Naive thymus-derived CD8-positive, alpha-beta T cell (primary cell): ENCODE data around the gene TAF4. TPM values are rescaled to one million over a fixed set of nuclear protein-coding genes. Genes with fewer than 3 reads are reported as not detected.

Experiments
- ATAC-seq, 2 donors: fragments of 150-1000 bp; cut with Tn5 transposase in 1 of 2; sonication (Bioruptor Pico), chemical (Tn5 transposase) in 1 of 2; 1 replicate in 1 of 2; 2 replicates in 1 of 2; pipeline ENCODE4 v1.10.0; 2021; ENCODE audit warnings: mild to moderate bottlenecking in 2 of 2, moderate library complexity in 2 of 2
- POLR2A ChIA-PET: fragments of 350-600 bp; sonication (Branson Sonifier 250); formaldehyde crosslinking; loops from one replicate; lab custom pipeline; 2021; ENCODE audit warnings: antibody characterized with exemption; lab: Charles Lee
- DNase-seq, 10 donors: peaks; one replicate each; pipeline versions ENCODE4 v3.0.0 to v3.0.0-alpha.2; 2020 to 2022
- H3K27ac Mint-ChIP-seq, 10 donors: one replicate each; pipeline ENCODE4 v1.8.0; 2020 to 2022; ENCODE audit warnings: mild to moderate bottlenecking in 10 of 10, mixed read lengths in 10 of 10, moderate library complexity in 4 of 10, inconsistent platforms in 1 of 10
- H3K27me3 Mint-ChIP-seq, 5 donors: one replicate each; pipeline ENCODE4 v1.8.0; 2021 to 2022; ENCODE audit warnings: mixed read lengths in 5 of 5
- H3K36me3 Mint-ChIP-seq, 3 donors: one replicate each; pipeline ENCODE4 v1.8.0; 2020 to 2022; ENCODE audit warnings: mixed read lengths in 3 of 3, mild to moderate bottlenecking in 2 of 3, inconsistent platforms in 1 of 3
- H3K4me1 Mint-ChIP-seq, 4 donors: one replicate each; pipeline ENCODE4 v1.8.0; 2021 to 2022; ENCODE audit warnings: mixed read lengths in 4 of 4
- H3K4me3 Mint-ChIP-seq, 10 donors: one replicate each; pipeline ENCODE4 v1.8.0; 2020 to 2022; ENCODE audit warnings: mild to moderate bottlenecking in 10 of 10, mixed read lengths in 10 of 10, moderate library complexity in 6 of 10, inconsistent platforms in 1 of 10
- H3K9me3 Mint-ChIP-seq, 9 donors: one replicate each; pipeline ENCODE4 v1.8.0; 2020 to 2022; ENCODE audit warnings: mixed read lengths in 9 of 9, mild to moderate bottlenecking in 3 of 9, inconsistent platforms in 1 of 9, moderate library complexity in 1 of 9
- polyA plus RNA-seq, 3 donors: library from polyadenylated mRNA; unstranded; fragments of 300-500 nt; fragmentation: Illumina TruSeq; gene quantifications; one replicate each; pipeline ENCODE4 v1.2.3, GENCODE V29; 2021
- total RNA-seq, 8 experiments: library from RNA in 2 of 8; stranded (reverse) in 2 of 8; gene quantifications; one replicate each; pipeline ENCODE4 v1.2.3 and lab custom pipeline; 2021 to 2026

Gene TAF4
- total and polyA plus RNA-seq, 5 experiments from 2014 or later = 0.31 to 41.5 (median 1.6) TPM

DNA sequence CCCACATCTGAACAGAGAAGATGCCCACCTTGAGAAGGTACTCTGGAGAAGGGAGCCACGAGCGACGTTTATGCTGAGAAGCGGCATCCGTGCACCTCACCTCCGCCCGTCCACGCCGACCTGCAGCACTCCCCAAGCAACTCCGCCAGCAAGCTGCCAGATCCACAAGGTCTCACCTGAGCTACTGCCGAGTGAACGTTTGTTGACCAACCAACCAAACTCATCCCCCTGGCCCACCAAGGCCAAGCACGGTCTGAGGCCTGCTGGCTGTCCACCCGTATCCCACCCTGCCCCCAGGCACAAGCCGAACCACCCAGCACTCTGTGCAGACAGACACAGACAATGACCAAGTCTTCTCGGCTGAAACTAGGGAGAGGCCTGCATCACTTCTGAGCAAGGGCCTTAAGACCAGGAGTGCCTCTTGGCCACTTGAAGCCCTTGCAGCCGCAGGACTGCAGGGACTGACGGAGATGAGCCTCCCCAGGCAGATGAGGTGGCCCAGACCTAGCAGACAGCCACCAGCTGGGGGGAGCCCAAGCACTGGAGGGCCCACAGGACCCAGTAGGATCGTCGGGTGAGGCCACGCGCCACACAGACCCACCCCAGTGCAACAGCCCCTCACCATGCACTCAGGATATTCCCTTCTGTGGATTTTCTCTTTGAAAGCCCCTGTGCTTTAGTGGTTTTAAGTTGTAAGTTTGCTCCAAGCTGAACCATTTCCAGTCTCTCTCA is 12.1 kb downstream of the TAF4 start:
- peak overlapping the region in 2 of 10 donors; percentile 7 to 38 for H3K4me3 Mint-ChIP-seq
- peaks cover 40 to 79% (median 55%) of the 10 kb centered on the region in 4 donors for H3K4me1 Mint-ChIP-seq
- H3K27ac Mint-ChIP-seq = peak overlapping the region in 2 of 10 donors; percentile 59 to 74
- POLR2A ChIA-PET = no interaction called here
- no peaks in the 10 kb centered on the region for H3K36me3 Mint-ChIP-seq
- no peaks in the 10 kb centered on the region for H3K9me3 Mint-ChIP-seq
- no peaks in the 10 kb centered on the region for H3K27me3 Mint-ChIP-seq
- DNase-seq (no peak), ATAC-seq (no peak)

DNA sequence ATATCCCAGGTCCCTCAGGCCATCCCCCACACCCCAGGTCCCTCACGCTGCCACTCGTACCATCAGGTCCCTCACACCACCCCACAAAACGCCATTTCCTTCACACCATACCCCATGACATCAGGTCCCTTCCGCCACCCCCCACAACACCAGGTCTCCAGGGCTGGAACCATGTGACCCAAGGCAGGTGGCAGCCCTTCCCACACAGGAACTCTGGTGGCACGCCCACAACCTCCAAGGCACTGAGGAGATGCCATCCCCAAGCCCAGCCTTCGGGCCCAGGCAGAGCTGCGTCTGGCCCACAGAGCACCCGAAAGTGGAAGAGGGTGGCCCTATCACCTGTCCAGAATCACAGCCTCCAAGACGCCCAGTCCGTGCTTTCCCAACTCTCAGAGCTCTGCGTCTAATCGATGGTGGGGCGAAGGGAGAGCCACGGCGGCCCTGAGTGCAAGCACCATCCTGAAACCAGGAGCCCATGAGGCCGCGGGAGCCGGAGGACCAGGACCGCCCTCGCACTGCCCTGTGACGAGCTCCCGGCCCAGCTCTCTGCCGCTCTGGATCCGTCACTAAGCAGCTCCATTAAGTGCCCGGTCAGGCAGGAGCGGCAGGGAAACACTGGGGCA is 12.7 kb downstream of the TAF4 start:
- Mint-ChIP-seq H3K36me3 (no peaks in the 10 kb centered on the region), H3K27ac (peak overlapping the region in 2 of 10 donors; percentile 44 to 59), H3K4me1 (peaks cover 41 to 82% (median 56%) of the 10 kb centered on the region in 4 donors), H3K9me3 (no peaks in the 10 kb centered on the region), H3K4me3 (peak overlapping the region in 2 of 10 donors; percentile 7 to 53), H3K27me3 (no peaks in the 10 kb centered on the region)
- POLR2A ChIA-PET = no interaction called here
- no peak for DNase-seq
- no peak for ATAC-seq

DNA sequence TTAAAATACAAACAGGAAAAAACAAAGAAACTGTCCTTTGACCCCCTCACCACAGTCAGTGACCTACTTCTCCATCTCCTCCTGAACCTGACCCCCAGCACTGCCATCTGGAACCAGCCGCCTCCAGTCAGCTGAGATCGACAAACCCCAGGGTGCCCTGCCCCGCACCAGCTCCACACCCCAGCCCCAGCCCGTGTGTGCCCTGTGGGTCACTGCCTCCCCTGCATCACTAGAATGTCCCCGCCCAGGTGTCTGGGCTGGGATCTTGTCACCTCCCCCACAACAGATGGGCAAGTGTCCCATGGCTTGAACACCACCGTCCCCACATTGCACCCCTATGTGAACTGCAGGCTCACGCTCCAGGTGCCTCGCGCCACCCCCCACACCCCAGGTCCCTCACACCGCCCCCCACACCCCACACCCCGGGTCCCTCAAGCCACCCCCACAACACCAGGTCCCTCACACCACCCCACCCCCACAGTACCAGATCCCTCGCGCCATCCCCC is 13.3 kb downstream of the TAF4 start:
- DNase-seq = no peak
- H3K9me3 Mint-ChIP-seq = no peaks in the 10 kb centered on the region
- POLR2A ChIA-PET = no interaction called here
- no peak for ATAC-seq
- peak overlapping the region in 1 of 10 donors; percentile 82 for H3K4me3 Mint-ChIP-seq
- no peaks in the 10 kb centered on the region for H3K27me3 Mint-ChIP-seq
- H3K4me1 Mint-ChIP-seq = peaks cover 44 to 84% (median 59%) of the 10 kb centered on the region in 4 donors
- H3K27ac Mint-ChIP-seq = peak overlapping the region in 2 of 10 donors; percentile 52 to 59
- H3K36me3 Mint-ChIP-seq = no peaks in the 10 kb centered on the region

DNA sequence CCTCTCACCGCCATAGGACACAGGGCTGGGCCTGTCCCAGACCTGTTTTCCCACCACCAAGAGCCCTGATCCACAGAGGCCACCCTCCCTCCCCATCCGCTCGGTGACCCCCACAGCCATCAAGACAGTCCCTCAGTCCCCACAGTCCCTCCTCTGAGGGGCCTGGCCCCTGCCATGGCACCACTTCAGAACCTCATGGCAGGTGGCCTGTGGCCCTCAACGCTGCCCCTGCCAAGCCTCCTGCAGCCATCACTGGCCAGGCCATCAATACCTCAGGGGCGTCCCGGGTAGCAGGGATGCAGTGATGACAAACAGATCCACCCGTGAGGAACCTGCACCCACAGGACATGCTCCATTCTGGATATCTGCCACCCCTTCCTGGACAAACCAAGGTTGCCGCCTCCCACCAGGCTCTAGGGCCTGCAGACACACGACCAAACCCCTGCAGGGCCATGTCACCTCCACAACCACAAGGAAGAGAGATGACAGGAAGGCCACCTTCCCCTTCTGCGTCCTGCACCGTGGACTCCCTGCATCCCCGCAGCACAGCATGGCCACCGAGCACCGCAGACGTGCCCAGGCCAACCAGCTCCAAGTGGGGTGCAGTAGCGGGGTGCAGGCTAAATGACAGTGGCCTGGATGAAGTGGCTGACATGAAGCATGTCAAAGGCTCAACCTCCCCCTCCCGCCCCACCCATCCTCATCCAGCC is 14.0 kb downstream of the TAF4 start:
- DNase-seq = no peak
- Mint-ChIP-seq H3K36me3 (no peaks in the 10 kb centered on the region), H3K9me3 (no peaks in the 10 kb centered on the region), H3K27ac (peak overlapping the region in 4 of 10 donors; percentile 28 to 94 (median 56)), H3K4me3 (no peak overlapping the region), H3K27me3 (no peaks in the 10 kb centered on the region), H3K4me1 (peaks cover 46 to 83% (median 59%) of the 10 kb centered on the region in 4 donors)
- ATAC-seq = no peak
- POLR2A ChIA-PET = no interaction called here

DNA sequence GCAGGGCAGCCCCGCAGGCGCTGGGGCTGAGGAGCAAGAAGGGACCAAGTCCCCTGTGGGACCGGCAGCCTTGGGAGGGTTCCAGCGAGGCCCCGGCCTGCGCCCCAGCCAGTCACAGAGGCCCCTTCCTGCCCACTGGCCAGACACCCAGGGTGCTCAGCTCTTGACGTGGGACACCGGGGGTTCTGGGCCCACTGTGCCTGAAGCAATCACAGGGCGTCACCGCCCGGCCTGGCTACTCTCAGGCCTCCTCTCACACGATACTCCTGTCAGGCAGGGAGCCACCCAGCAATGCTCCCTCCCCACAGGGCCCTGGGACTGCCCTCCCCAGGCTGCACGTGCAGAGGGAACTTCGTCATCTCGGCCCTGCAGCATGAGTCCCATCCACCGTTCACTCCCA is 14.5 kb downstream of the TAF4 start:
- no peaks in the 10 kb centered on the region for H3K27me3 Mint-ChIP-seq
- peak overlapping the region in 4 of 10 donors; percentile 28 to 94 (median 56) for H3K27ac Mint-ChIP-seq
- DNase-seq (no peak), ATAC-seq (no peak)
- POLR2A ChIA-PET = no interaction called here
- H3K4me1 Mint-ChIP-seq = peaks cover 43 to 82% (median 61%) of the 10 kb centered on the region in 4 donors
- H3K9me3 Mint-ChIP-seq = no peaks in the 10 kb centered on the region
- H3K4me3 Mint-ChIP-seq = no peak overlapping the region
- H3K36me3 Mint-ChIP-seq = no peaks in the 10 kb centered on the region

DNA sequence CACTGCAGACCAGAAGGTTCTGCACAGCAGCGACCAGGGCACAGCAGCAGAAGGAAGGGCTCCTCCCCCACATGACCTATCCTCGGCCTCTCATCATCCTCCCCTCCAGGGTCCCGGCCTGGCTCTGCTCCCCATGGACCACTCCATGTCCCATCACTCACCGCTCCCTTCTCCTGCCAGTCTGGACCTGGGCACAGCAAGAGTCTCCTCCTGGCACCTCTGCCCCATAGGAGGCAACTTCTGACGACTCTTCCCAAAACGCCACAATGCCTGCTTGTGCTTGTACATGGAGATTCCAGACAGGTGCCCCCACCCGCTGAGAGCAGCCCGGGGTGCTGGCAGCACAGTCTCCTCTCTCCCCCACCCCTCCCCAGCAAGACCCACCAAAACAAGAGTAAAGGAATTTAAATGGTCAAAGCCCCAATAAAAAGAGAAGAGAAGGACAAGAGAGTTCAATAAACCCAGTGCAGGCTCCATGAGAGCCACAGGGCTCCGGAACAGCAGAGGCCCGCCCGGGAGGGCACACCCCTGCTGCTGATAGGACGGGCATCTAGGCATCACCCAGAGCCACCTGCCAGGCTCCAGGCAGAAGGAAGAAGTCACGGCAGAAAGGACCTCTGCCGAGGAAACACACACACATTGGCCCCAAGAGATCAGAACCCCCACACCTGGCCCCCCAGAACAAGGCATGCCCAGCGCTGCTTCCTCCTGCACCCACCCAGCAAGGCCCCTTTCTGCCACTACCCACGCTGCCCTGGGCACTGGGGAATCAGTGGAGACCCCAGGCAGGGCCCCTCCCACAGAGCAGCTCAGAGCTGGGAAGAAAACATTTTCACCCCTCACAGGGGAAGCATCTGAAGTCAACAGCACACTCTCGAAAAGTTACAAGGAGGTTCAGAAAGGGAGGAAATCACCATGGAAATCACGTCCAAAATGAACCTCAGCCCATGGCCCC is 15.2 kb downstream of the TAF4 start:
- Mint-ChIP-seq H3K36me3 (no peaks in the 10 kb centered on the region), H3K4me1 (peaks cover 45 to 82% (median 65%) of the 10 kb centered on the region in 4 donors), H3K27ac (peak overlapping the region in 7 of 10 donors; percentile 26 to 94 (median 80)), H3K4me3 (peak overlapping the region in 2 of 10 donors; percentile 47 to 57), H3K9me3 (no peaks in the 10 kb centered on the region), H3K27me3 (no peaks in the 10 kb centered on the region)
- DNase-seq = peak in 1 of 10 donors; percentile 45
- POLR2A ChIA-PET = interaction anchor here (0.6 kb wide), 1 partner anchor 14 kb away, joined by 6 read pairs; no protein-coding TSS in a partner anchor
- no peak for ATAC-seq

DNA sequence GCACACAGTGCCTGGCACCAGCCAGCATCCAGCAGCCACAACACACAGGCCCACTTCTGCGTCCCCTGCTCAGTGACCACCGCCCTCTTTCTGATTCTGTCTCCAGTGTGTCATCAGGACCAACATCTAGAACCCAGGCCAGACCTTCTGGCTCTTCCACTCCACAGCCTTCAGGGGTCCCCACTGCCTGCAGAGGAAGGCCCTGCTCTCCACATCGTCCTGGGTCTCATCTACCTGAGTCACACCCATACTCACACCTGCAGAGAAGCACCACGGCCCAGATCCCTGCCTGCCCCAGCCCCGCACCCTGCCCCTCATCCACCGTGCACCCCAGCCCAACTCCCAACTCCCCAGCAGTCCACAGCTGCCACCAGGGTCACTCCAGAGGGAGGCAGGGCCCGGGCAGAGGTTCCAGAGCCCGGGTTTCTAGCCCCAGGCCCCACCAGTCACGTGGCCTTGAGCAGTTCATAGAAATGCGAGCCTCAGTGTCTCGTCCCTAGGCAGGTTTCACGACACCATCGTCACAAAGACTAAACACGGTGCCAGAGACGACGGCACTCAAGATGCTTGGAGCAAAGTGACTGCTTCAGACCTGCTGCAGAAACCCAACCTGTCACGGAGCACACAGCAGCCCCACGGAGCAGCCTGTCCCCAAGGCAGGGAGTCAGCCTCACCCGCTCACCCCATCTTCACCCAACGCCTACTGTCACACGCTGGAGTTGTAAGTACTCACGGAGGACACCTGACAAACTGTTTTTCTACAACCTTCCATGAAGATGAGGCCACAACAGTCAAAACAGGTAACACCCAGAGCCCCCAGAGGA is 16.1 kb downstream of the TAF4 start:
- POLR2A ChIA-PET = interaction anchor here (0.6 kb wide), 1 partner anchor 13 kb away, joined by 6 read pairs; no protein-coding TSS in a partner anchor
- no peaks in the 10 kb centered on the region for H3K36me3 Mint-ChIP-seq
- H3K4me1 Mint-ChIP-seq = peaks cover 48 to 82% (median 65%) of the 10 kb centered on the region in 4 donors

DNA sequence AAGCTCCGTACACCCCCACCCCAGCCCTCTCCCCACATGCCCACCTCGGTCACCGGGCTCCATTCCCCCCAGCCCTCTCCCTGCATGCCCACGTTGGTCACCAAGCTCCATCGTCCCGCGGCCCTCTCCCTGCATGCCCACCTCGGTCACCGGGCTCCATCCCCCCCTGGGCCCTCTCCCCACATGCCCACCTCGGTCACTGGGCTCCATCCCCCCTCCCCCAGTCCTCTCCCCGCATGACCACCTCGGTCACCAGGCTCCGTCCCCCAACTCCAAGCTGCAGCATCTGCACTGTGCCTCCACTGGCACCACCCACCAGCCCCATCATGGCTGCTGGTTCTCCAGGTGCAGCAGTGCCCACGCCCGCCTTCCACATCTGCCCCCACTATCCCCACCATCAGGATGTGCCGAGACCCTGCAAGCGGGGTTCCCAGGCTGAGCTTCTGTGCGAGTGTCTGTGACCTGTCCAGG is 16.8 kb downstream of the TAF4 start:
- Mint-ChIP-seq H3K4me1 (peaks cover 45 to 79% (median 60%) of the 10 kb centered on the region in 4 donors), H3K9me3 (no peaks in the 10 kb centered on the region), H3K4me3 (no peak overlapping the region), H3K27me3 (no peaks in the 10 kb centered on the region), H3K36me3 (no peaks in the 10 kb centered on the region), H3K27ac (peak overlapping the region in 4 of 10 donors; percentile 13 to 48 (median 32))
- ATAC-seq = no peak
- peak in 1 of 10 donors; percentile 62 for DNase-seq
- POLR2A ChIA-PET = no interaction called here

More for the DNA sequence above, 16.1 kb downstream of the TAF4 start:
- peak in 1 of 10 donors; percentile 45 for DNase-seq
- H3K27ac Mint-ChIP-seq = peak overlapping the region in 4 of 10 donors; percentile 13 to 94 (median 81)
- no peak for ATAC-seq
- no peaks in the 10 kb centered on the region for H3K9me3 Mint-ChIP-seq
- H3K27me3 Mint-ChIP-seq = no peaks in the 10 kb centered on the region
- H3K4me3 Mint-ChIP-seq = peak overlapping the region in 1 of 10 donors; percentile 8

DNA sequence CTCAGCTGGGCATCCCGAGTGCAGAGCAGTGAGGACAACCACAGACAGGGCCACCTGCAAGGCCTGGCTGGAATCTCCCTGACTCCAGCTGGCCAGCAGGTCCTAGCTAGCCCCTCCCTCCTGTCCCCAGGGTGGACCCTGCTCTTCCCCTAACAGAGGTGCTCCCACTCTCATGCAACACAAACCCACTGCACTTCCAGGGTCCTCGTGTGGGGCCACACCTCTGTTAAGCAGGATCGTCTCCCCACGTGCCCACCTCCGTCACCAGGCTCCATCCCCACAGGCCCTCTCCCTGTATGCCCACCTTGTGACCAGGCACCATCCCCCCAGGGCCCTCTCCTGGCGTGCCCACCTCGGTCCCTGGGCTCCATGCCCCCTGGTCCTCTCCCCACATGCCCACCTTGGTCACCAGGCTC is 17.3 kb downstream of the TAF4 start:
- no peak for ATAC-seq
- no peaks in the 10 kb centered on the region for H3K9me3 Mint-ChIP-seq
- peak in 1 of 10 donors; percentile 49 for DNase-seq
- POLR2A ChIA-PET = no interaction called here
- peak overlapping the region in 2 of 10 donors; percentile 48 to 71 for H3K27ac Mint-ChIP-seq
- H3K27me3 Mint-ChIP-seq = no peaks in the 10 kb centered on the region
- no peaks in the 10 kb centered on the region for H3K36me3 Mint-ChIP-seq
- H3K4me1 Mint-ChIP-seq = peaks cover 45 to 80% (median 64%) of the 10 kb centered on the region in 4 donors
- no peak overlapping the region for H3K4me3 Mint-ChIP-seq

DNA sequence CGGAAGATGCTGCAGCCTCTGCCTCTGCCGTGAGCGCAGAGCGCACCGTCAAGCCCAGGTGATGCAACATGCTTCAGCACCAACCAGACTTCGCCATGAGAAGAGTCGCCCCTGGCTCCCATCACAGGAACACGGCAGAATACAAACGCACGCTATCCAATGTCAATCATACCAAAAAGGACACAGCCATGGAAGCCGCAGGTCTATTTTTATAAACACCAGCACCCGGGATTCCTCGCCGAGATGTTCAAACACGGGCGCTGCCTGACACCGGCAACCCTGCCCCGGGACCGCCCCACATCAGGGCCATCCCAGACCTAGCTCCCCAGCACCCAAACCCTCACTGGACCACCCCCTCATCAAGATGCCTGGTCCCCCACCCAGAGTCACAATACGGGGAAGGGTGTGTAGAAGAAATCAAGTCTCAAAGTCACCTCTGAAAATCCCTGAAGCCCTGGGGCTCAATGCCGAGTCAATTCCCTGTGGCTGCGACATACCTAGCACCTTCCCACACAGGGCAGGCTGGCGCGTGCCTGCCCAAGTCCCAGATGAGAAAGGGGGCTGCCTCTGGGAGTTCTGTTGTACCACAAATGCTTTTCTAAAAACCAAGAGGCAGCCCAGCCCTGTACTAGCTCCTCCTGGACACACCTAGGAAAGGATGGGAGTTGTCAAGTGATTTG is 17.9 kb downstream of the TAF4 start:
- DNase-seq = peak in 1 of 10 donors; percentile 9
- H3K27ac Mint-ChIP-seq = peak overlapping the region in 2 of 10 donors; percentile 1 to 17
- POLR2A ChIA-PET = no interaction called here
- no peak for ATAC-seq
- peaks cover 42 to 75% (median 60%) of the 10 kb centered on the region in 4 donors for H3K4me1 Mint-ChIP-seq
- no peak overlapping the region for H3K4me3 Mint-ChIP-seq
- no peaks in the 10 kb centered on the region for H3K36me3 Mint-ChIP-seq
- H3K9me3 Mint-ChIP-seq = no peaks in the 10 kb centered on the region
- H3K27me3 Mint-ChIP-seq = no peaks in the 10 kb centered on the region
